Measurements from ENCODE around the gene CCDC9B.

- TF ChIP-seq CTCF (IDR thresholded peaks at IDR 0.05) (no peak), EZH2 (IDR thresholded peaks at IDR 0.05) (no peak)
These were observed 33.8 kb downstream of the CCDC9B start for GRCh38 chr15:40306908-40307307.
